Measurements from ENCODE around the gene USP9X.

USP9X gene

DNA sequence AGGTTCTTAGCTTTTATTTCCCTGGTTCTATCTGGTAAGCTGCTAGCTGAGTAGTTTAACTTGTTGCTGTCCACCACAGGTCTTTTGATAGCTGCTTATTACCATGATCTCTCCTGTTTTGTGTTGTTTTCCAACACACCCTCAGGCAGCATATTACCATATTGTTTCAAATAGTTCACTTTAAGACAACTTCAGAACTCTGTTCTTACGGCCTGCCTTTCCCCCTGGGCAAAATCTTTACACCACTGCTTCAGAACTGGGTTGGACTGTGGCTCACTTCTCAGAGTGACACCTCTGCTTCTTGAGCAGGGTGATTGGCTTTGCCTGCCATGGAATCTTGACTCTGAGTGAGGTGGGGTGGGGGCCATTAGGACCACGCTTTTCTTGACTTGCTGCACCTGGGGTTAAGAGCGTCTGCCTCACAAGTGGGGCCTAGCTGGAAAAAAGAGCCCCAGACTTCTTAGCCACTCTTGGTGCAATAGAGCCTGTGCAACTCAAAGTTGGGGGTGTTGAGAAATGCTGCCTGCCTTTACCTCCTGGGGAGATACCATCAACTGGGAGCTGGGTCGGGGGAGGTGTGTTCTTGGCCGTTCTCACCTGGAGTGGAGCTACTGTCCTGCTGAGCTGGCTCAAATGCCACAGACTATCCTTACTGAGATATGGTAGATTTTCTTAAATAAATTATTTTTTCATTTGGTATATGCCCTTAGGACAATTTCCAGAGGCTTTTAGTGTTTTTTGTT, 23.4 kb downstream of the USP9X start (continued):
- no peak for TF ChIP-seq ZNF23 (tag by site-specific recombination; IDR thresholded peaks at IDR 0.05; ENCODE audit: borderline replicate concordance)
- TF ChIP-seq, protein P1, sequence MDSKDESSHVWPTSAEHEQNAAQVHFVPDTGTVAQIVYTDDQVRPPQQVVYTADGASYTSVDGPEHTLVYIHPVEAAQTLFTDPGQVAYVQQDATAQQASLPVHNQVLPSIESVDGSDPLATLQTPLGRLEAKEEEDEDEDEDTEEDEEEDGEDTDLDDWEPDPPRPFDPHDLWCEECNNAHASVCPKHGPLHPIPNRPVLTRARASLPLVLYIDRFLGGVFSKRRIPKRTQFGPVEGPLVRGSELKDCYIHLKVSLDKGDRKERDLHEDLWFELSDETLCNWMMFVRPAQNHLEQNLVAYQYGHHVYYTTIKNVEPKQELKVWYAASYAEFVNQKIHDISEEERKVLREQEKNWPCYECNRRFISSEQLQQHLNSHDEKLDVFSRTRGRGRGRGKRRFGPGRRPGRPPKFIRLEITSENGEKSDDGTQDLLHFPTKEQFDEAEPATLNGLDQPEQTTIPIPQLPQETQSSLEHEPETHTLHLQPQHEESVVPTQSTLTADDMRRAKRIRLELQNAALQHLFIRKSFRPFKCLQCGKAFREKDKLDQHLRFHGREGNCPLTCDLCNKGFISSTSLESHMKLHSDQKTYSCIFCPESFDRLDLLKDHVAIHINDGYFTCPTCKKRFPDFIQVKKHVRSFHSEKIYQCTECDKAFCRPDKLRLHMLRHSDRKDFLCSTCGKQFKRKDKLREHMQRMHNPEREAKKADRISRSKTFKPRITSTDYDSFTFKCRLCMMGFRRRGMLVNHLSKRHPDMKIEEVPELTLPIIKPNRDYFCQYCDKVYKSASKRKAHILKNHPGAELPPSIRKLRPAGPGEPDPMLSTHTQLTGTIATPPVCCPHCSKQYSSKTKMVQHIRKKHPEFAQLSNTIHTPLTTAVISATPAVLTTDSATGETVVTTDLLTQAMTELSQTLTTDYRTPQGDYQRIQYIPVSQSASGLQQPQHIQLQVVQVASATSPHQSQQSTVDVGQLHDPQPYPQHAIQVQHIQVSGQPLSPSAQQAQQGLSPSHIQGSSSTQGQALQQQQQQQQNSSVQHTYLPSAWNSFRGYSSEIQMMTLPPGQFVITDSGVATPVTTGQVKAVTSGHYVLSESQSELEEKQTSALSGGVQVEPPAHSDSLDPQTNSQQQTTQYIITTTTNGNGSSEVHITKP (tag by site-specific recombination; IDR thresholded peaks at IDR 0.05), result peak; percentile 92

DNA sequence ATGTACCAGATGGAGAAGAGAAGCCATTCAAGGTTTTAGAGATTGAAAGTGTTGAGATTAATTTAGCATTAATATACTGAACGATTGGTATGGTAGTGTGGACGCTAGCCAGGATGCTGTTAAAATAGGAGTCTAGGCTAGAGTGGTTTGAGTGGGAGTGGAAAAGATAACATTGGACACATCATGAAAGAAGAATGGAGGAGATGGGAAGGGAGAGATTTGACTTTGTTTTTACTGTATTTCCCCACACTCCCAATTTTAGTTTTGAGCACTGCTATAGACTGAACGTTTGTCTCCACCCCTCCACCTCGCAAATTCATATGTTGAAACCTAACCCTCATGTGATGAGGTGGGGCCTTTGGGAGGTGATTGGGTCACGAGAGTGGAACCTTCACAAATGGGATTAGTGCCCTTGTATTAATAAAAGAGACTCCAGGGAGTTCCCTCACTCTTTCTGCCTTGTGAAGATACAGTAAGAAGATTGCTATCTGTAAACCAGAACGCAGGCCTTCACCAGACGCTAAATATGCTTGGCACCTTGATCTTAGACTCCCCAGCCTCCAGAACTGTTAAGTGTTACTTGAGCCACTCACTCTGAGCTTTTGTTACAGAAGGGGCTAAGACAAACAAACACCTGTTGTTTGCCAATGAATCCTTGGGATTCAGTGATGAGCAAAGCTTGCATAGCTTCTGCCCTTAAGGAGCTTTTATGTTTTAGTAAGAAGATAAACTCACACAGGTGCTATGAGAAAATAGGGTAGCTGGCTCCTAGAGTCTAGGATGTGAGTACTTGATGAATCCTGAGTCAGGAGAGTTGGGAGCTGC, 25.8 kb downstream of the USP9X start:
- H3K9me3 ChIP-seq (ENCODE audit: control insufficient read depth, insufficient read depth, low read depth, low read length), result no peaks in the 10 kb centered on the region
- H3K36me3 ChIP-seq (ENCODE audit: control insufficient read depth in 2 of 2, insufficient read depth in 1 of 2, low read length in 2 of 2), result peaks cover 0 to 4% of the 10 kb centered on the region in 2 experiments; a peak in 1 of 3 replicates
- peak overlapping the region; percentile 4; the same call in 1 of the 2 replicates for H3K27ac ChIP-seq (ENCODE audit: extremely low read depth, low read depth, low read length)
- ChIA-PET POLR2A (interaction anchor here (1.0 to 1.2 kb wide), 3 partner anchors 20 to 26 kb away, joined by 3 to 5 read pairs (median 4); partner anchors contain the start of gene USP9X), CTCF (interaction anchor here (0.6 to 2.2 kb wide), 8 partner anchors 14 to 460 kb away, joined by 3 to 12 read pairs (median 4); no protein-coding TSS in a partner anchor)
- peaks cover 56% of the 10 kb centered on the region for H3K4me1 ChIP-seq (ENCODE audit: control insufficient read depth, insufficient read depth, low read length)
- no peak overlapping the region for H3K4me3 ChIP-seq (ENCODE audit: low read depth, low read length)
- TF ChIP-seq ZNF544 (tag by site-specific recombination; IDR thresholded peaks at IDR 0.05) (no peak), KLF10 (tag by site-specific recombination; IDR thresholded peaks at IDR 0.05) (0 out of 2 replicates have a peak, but pooled peaks have one; percentile 36), MYNN (tag by site-specific recombination; IDR thresholded peaks at IDR 0.05; ENCODE audit: borderline replicate concordance) (no peak), OSR2 (tag by site-specific recombination; IDR thresholded peaks at IDR 0.05) (peak; percentile 83; the same call in 1 of the 2 replicates), ZNF140 (tag by site-specific recombination; IDR thresholded peaks at IDR 0.05) (no peak), ZNF146 (tag by site-specific recombination; IDR thresholded peaks at IDR 0.05) (no peak), GLIS1 (tag by site-specific recombination; IDR thresholded peaks at IDR 0.05) (peak; percentile 17; the same call in 1 of the 2 replicates), ZNF23 (tag by site-specific recombination; IDR thresholded peaks at IDR 0.05; ENCODE audit: borderline replicate concordance) (no peak), ZNF10 (tag by site-specific recombination; IDR thresholded peaks at IDR 0.05) (peak; percentile 88), ZNF202 (tag by site-specific recombination; IDR thresholded peaks at IDR 0.05; ENCODE audit: borderline replicate concordance) (no peak), KLF16 (tag by site-specific recombination; IDR thresholded peaks at IDR 0.05) (no peak), IKZF3 (tag by site-specific recombination; IDR thresholded peaks at IDR 0.05) (0 out of 2 replicates have a peak, but pooled peaks have one; percentile 7), ZNF16 (tag by site-specific recombination; IDR thresholded peaks at IDR 0.05; ENCODE audit: low read depth) (no peak), ZNF610 (tag by site-specific recombination; IDR thresholded peaks at IDR 0.05; ENCODE audit: borderline replicate concordance) (no peak), ZNF558 (tag by site-specific recombination; IDR thresholded peaks at IDR 0.05) (no peak), ZNF2 (tag by site-specific recombination; IDR thresholded peaks at IDR 0.05) (no peak), ZNF624 (tag by site-specific recombination; IDR thresholded peaks at IDR 0.05) (no peak), EGR2 (tag by site-specific recombination; IDR thresholded peaks at IDR 0.05; ENCODE audit: low read depth) (peak; percentile 30; the same call in 1 of the 2 replicates), ZNF510 (tag by site-specific recombination; IDR thresholded peaks at IDR 0.05; ENCODE audit: insufficient replicate concordance) (peak; percentile 85), TCF7L2 (IDR thresholded peaks at IDR 0.05; ENCODE audit: borderline replicate concordance, low read depth, low read length) (peak; percentile 59), TRIM28 (IDR thresholded peaks at IDR 0.05; ENCODE audit: borderline replicate concordance, low read length) (peak; percentile 88), ZNF132 (tag by site-specific recombination; IDR thresholded peaks at IDR 0.05; ENCODE audit: borderline replicate concordance) (no peak), ZSCAN16 (tag by site-specific recombination; IDR thresholded peaks at IDR 0.05) (no peak), SCRT2 (tag by site-specific recombination; IDR thresholded peaks at IDR 0.05) (peak; percentile 93)
- TF ChIP-seq, protein P2, sequence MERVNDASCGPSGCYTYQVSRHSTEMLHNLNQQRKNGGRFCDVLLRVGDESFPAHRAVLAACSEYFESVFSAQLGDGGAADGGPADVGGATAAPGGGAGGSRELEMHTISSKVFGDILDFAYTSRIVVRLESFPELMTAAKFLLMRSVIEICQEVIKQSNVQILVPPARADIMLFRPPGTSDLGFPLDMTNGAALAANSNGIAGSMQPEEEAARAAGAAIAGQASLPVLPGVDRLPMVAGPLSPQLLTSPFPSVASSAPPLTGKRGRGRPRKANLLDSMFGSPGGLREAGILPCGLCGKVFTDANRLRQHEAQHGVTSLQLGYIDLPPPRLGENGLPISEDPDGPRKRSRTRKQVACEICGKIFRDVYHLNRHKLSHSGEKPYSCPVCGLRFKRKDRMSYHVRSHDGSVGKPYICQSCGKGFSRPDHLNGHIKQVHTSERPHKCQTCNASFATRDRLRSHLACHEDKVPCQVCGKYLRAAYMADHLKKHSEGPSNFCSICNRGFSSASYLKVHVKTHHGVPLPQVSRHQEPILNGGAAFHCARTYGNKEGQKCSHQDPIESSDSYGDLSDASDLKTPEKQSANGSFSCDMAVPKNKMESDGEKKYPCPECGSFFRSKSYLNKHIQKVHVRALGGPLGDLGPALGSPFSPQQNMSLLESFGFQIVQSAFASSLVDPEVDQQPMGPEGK (tag by site-specific recombination; IDR thresholded peaks at IDR 0.05), result no peak
- TF ChIP-seq, protein P3, sequence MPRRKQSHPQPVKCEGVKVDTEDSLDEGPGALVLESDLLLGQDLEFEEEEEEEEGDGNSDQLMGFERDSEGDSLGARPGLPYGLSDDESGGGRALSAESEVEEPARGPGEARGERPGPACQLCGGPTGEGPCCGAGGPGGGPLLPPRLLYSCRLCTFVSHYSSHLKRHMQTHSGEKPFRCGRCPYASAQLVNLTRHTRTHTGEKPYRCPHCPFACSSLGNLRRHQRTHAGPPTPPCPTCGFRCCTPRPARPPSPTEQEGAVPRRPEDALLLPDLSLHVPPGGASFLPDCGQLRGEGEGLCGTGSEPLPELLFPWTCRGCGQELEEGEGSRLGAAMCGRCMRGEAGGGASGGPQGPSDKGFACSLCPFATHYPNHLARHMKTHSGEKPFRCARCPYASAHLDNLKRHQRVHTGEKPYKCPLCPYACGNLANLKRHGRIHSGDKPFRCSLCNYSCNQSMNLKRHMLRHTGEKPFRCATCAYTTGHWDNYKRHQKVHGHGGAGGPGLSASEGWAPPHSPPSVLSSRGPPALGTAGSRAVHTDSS (tag by site-specific recombination; IDR thresholded peaks at IDR 0.05), result no peak
